SK-N-SH (cell line): ENCODE data around the gene AQP5. TPM values are rescaled to one million over a fixed set of nuclear protein-coding genes. Genes with fewer than 3 reads are reported as not detected.
A peak's percentile ranks its signal among the peaks of the same experiment; 100 is the strongest.

Source experiments
- CTCF ChIA-PET: fragments of 300-600, 350-600 bp; formaldehyde crosslinking; extraction: SDS; loops from one replicate; lab custom pipeline; 2021; lab: Yijun Ruan, JAX
- POLR2A ChIA-PET: fragments of 350-600 bp; sonication (Branson Sonifier 250); formaldehyde crosslinking; extraction: SDS; loops from one replicate; lab custom pipeline; 2020; ENCODE audit warnings: antibody characterized with exemption, inconsistent platforms; lab: Yijun Ruan, JAX
- DNase-seq: peaks from one replicate; pipeline ENCODE4 v3.0.0; 2012
- H2AFZ ChIP-seq: fragments of 200-600 bp; sonication (generic); 2 replicates; pipeline ENCODE4 v1.8.1; 2016; ENCODE audit warnings: antibody characterized with exemption, mild to moderate bottlenecking, low read depth
- H3F3A ChIP-seq: fragments of 200-600 bp; sonication (generic); replicated peaks from 2 replicates; pipeline ENCODE3; 2016; ENCODE audit warnings: antibody characterized with exemption, mild to moderate bottlenecking; ENCODE audit not compliant: insufficient read depth
- H3K27ac ChIP-seq, 2 experiments: fragments of 200-500 bp in 1 of 2; fragments of 200-600 bp in 1 of 2; sonication (Bioruptor generic) in 1 of 2; sonication (generic), shearing (Covaris generic) in 1 of 2; 2 replicates each; pipeline versions ENCODE4 v1.5.1 to v1.6.1; 2014 to 2016; ENCODE audit warnings: low read depth in 2 of 2, inconsistent platforms in 1 of 2, low read length in 1 of 2, mild to moderate bottlenecking in 1 of 2, mixed read lengths in 1 of 2
- H3K27me3 ChIP-seq: fragments of 200-600 bp; sonication (generic), shearing (Covaris generic); 2 replicates; pipeline ENCODE4 v1.6.1; 2016; ENCODE audit warnings: mixed run types; ENCODE audit not compliant: insufficient read depth
- H3K36me3 ChIP-seq, 2 experiments: fragments of 200-500 bp in 1 of 2; fragments of 200-600 bp in 1 of 2; sonication (Bioruptor generic) in 1 of 2; sonication (generic) in 1 of 2; replicated peaks in 1 of 2; 2 replicates each; pipeline versions ENCODE3 to v1.5.1; 2014 to 2016; ENCODE audit warnings: low read length in 1 of 2, mild to moderate bottlenecking in 1 of 2; ENCODE audit not compliant: insufficient read depth in 2 of 2, control insufficient read depth in 1 of 2
- H3K4me1 ChIP-seq, 2 experiments: fragments of 200-500 bp in 1 of 2; fragments of 200-600 bp in 1 of 2; sonication (Bioruptor generic) in 1 of 2; sonication (generic), shearing (Covaris generic) in 1 of 2; 2 replicates each; pipeline versions ENCODE4 v1.5.1 to v1.6.1; 2014 to 2016; ENCODE audit warnings: low read depth in 1 of 2, low read length in 1 of 2, mixed run types in 1 of 2; ENCODE audit not compliant: insufficient read depth in 2 of 2, control insufficient read depth in 1 of 2
- H3K4me2 ChIP-seq: fragments of 200-600 bp; sonication (generic), shearing (Covaris generic); 2 replicates; pipeline ENCODE4 v1.6.1; 2017; ENCODE audit warnings: mixed run types
- H3K4me3 ChIP-seq, 2 experiments: fragments of 200-500 bp in 1 of 2; fragments of 200-600 bp in 1 of 2; sonication (Bioruptor generic) in 1 of 2; sonication (generic), shearing (Covaris generic) in 1 of 2; 2 replicates each; pipeline versions ENCODE4 v1.5.1 to v1.8.1; 2014 to 2016; ENCODE audit warnings: low read depth in 2 of 2, inconsistent platforms in 1 of 2, low read length in 1 of 2, mild to moderate bottlenecking in 1 of 2, mixed read lengths in 1 of 2, moderate library complexity in 1 of 2
- H3K79me2 ChIP-seq: fragments of 200-600 bp; sonication (generic); 2 replicates; pipeline ENCODE4 v1.8.1; 2017; ENCODE audit warnings: mild to moderate bottlenecking; ENCODE audit not compliant: insufficient read depth
- H3K9ac ChIP-seq: fragments of 200-600 bp; sonication (generic); 2 replicates; pipeline ENCODE4 v1.6.1; 2017; ENCODE audit warnings: mixed run types
- H3K9me2 ChIP-seq: fragments of 200-600 bp; sonication (generic); 2 replicates; pipeline ENCODE4 v1.6.1; 2017; ENCODE audit warnings: mixed run types
- H3K9me3 ChIP-seq: fragments of 200-600 bp; sonication (generic); 2 replicates; pipeline ENCODE4 v1.6.1; 2017; ENCODE audit warnings: mixed run types, mild to moderate bottlenecking, moderate library complexity
- H4K20me1 ChIP-seq: fragments of 200-600 bp; sonication (generic); 2 replicates; pipeline ENCODE4 v1.6.1; 2017; ENCODE audit warnings: mild to moderate bottlenecking, mixed run types; ENCODE audit not compliant: insufficient read depth
- CHD2 ChIP-seq: fragments of 150-350 bp; IDR thresholded peaks from 2 replicates; pipeline ENCODE4 v1.6.1; 2018; ENCODE audit warnings: low read length; ENCODE audit not compliant: partially characterized antibody
- ELF1 ChIP-seq: IDR thresholded peaks from 2 replicates; pipeline ENCODE4 v1.4.0; 2012
- EZH2phosphoT487 ChIP-seq: fragments of 200-600 bp; sonication (generic); IDR thresholded peaks from 2 replicates; pipeline ENCODE4 v1.6.1; 2017; ENCODE audit warnings: low read depth, mixed run types, mild to moderate bottlenecking, antibody characterized with exemption, moderate library complexity, borderline replicate concordance
- FOSL2 ChIP-seq: IDR thresholded peaks from 2 replicates; pipeline ENCODE4 v1.4.0; 2012; ENCODE audit warnings: low read depth, mild to moderate bottlenecking, moderate library complexity, borderline replicate concordance
- FOXM1 ChIP-seq: IDR thresholded peaks from 2 replicates; pipeline ENCODE4 v1.4.0; 2012; ENCODE audit warnings: low read depth, mild to moderate bottlenecking
- GATA2 ChIP-seq: sonication (generic); formaldehyde crosslinking; IDR thresholded peaks from 2 replicates; pipeline ENCODE4 v1.5.0; 2020; ENCODE audit warnings: mild to moderate bottlenecking, missing genetic modification reagents
- JUND ChIP-seq: IDR thresholded peaks from 2 replicates; pipeline ENCODE4 v1.4.0; 2012
- NRF1 ChIP-seq: IDR thresholded peaks from 2 replicates; pipeline ENCODE4 v1.6.1; 2012; ENCODE audit warnings: low read depth, mild to moderate bottlenecking, low read length
- TAF1 ChIP-seq: IDR thresholded peaks from 2 replicates; pipeline ENCODE4 v1.6.1; 2012; ENCODE audit warnings: low read depth, mild to moderate bottlenecking, low read length, moderate library complexity, borderline replicate concordance
- TCF12 ChIP-seq: IDR thresholded peaks from 2 replicates; pipeline ENCODE4 v1.4.0; 2012
- TEAD4 ChIP-seq: IDR thresholded peaks from 2 replicates; pipeline ENCODE4 v1.4.0; 2012; ENCODE audit warnings: mild to moderate bottlenecking, borderline replicate concordance; ENCODE audit not compliant: insufficient read depth
- WGBS: methylation state at CpG from one replicate; pipeline ENCODE4 v1.1.6; 2017; ENCODE audit warnings: low lambda C conversion rate; 5-methylcytosine and 5-hydroxymethylcytosine counted together
- polyA plus RNA-seq, 3 experiments: library from polyadenylated mRNA; depleted of rRNA; stranded (reverse); fragments of >200 nt; gene quantifications; 2 replicates each; pipeline ENCODE4 v1.2.3, GENCODE V29; 2012
- TF ChIP-seq, protein P1 (sequence below): fragments of 200-600 bp; sonication (generic); IDR thresholded peaks from 2 replicates; pipeline ENCODE4 v1.6.1; 2017; ENCODE audit warnings: antibody characterized with exemption, mild to moderate bottlenecking, moderate library complexity
- TF ChIP-seq, protein P2 (sequence below): IDR thresholded peaks from 2 replicates; pipeline ENCODE4; 2012
- TF ChIP-seq, protein P3 (sequence below): IDR thresholded peaks from 2 replicates; pipeline ENCODE4 v1.4.0; 2012; ENCODE audit warnings: low read depth
- TF ChIP-seq, protein P4 (sequence below): fragments of 150-350 bp; IDR thresholded peaks from 2 replicates; pipeline ENCODE4 v1.6.1; 2016; ENCODE audit warnings: mild to moderate bottlenecking, low read depth, low read length

AQP5 gene
- polyA plus RNA-seq, 1 of the 3 experiments (the other 2 are of a cell fraction): 0.10 TPM

DNA sequence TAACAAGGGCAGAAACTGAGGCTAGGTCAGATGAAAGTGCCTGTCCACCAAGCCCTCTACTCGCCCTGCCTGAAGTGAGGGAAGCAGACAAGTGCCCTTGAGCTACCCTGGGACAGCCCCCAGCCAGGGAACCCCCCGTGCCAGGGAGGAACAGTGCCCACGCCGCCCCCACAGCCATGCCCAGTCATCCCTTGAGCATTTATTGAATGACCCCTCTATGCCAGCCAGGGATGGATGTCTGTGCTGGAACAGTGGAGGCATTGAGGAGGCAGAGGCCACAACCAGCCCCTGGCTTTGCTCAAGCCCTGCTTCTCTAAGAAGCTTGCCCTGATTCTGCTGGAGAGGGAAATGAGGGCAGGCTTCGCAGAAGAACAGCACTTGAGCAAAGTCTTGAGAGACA, 7.4 kb downstream of the AQP5 start:
- 100% methylated on average over 1 of the region's 5 CpGs for WGBS
- no peaks in the 10 kb centered on the region for H3K9me3 ChIP-seq
- no peak overlapping the region for H3K4me2 ChIP-seq
- H3K9ac ChIP-seq: no peak overlapping the region
- no peaks in the 10 kb centered on the region for H3K27me3 ChIP-seq
- H2AFZ ChIP-seq: no peak overlapping the region
- no peaks in the 10 kb centered on the region for H3K36me3 ChIP-seq
- H3K4me1 ChIP-seq: peaks cover 0 to 31% of the 10 kb centered on the region in 2 experiments; a peak in 1 of 4 replicates
- TF ChIP-seq GATA2 (CRISPR knock-in tag): no peak
- TF ChIP-seq EZH2phosphoT487: no peak
- no peak for TF ChIP-seq FOXM1
- no peak for TF ChIP-seq ELF1
- TF ChIP-seq FOSL2: no peak
- no peak for TF ChIP-seq CHD2
- no peak for TF ChIP-seq NRF1
- TF ChIP-seq TAF1: no peak
- no peak for TF ChIP-seq TCF12
- no peak for TF ChIP-seq JUND
- no peak for TF ChIP-seq TEAD4
- TF ChIP-seq, protein P1, sequence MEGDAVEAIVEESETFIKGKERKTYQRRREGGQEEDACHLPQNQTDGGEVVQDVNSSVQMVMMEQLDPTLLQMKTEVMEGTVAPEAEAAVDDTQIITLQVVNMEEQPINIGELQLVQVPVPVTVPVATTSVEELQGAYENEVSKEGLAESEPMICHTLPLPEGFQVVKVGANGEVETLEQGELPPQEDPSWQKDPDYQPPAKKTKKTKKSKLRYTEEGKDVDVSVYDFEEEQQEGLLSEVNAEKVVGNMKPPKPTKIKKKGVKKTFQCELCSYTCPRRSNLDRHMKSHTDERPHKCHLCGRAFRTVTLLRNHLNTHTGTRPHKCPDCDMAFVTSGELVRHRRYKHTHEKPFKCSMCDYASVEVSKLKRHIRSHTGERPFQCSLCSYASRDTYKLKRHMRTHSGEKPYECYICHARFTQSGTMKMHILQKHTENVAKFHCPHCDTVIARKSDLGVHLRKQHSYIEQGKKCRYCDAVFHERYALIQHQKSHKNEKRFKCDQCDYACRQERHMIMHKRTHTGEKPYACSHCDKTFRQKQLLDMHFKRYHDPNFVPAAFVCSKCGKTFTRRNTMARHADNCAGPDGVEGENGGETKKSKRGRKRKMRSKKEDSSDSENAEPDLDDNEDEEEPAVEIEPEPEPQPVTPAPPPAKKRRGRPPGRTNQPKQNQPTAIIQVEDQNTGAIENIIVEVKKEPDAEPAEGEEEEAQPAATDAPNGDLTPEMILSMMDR: no peak
- TF ChIP-seq, protein P2, sequence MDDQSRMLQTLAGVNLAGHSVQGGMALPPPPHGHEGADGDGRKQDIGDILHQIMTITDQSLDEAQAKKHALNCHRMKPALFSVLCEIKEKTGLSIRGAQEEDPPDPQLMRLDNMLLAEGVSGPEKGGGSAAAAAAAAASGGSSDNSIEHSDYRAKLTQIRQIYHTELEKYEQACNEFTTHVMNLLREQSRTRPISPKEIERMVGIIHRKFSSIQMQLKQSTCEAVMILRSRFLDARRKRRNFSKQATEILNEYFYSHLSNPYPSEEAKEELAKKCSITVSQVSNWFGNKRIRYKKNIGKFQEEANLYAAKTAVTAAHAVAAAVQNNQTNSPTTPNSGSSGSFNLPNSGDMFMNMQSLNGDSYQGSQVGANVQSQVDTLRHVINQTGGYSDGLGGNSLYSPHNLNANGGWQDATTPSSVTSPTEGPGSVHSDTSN: no peak
- TF ChIP-seq, protein P3, sequence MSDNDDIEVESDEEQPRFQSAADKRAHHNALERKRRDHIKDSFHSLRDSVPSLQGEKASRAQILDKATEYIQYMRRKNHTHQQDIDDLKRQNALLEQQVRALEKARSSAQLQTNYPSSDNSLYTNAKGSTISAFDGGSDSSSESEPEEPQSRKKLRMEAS: no peak
- TF ChIP-seq, protein P4, sequence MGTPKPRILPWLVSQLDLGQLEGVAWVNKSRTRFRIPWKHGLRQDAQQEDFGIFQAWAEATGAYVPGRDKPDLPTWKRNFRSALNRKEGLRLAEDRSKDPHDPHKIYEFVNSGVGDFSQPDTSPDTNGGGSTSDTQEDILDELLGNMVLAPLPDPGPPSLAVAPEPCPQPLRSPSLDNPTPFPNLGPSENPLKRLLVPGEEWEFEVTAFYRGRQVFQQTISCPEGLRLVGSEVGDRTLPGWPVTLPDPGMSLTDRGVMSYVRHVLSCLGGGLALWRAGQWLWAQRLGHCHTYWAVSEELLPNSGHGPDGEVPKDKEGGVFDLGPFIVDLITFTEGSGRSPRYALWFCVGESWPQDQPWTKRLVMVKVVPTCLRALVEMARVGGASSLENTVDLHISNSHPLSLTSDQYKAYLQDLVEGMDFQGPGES: no peak
- CTCF ChIA-PET: interaction anchor here (0.9 to 20.3 kb wide), 14 partner anchors 11 to 345 kb away, joined by 3 to 1401 read pairs (median 24); partner anchors contain the start of genes ASIC1, BCDIN3D and SMARCD1
- H3K9me2 ChIP-seq: no peaks in the 10 kb centered on the region
- no peak overlapping the region for H3K4me3 ChIP-seq
- H3K79me2 ChIP-seq: no peaks in the 10 kb centered on the region
- POLR2A ChIA-PET: interaction anchor here (1.1 to 1.3 kb wide), 2 partner anchors 88 to 102 kb away, joined by 3 read pairs; no protein-coding TSS in a partner anchor
- no peak overlapping the region for H3K27ac ChIP-seq
- no peaks in the 10 kb centered on the region for H3F3A ChIP-seq
- H4K20me1 ChIP-seq: no peaks in the 10 kb centered on the region
- DNase-seq: peak; percentile 6
